AG08396 (cell line): ENCODE data around the gene LBX1.
"Not testable (repeated sequence)": the region's sequence is repeated elsewhere in the genome, so short reads cannot be mapped to it uniquely, and the experiment has no call there.

Experiments
- DNase-seq: peaks from one replicate; pipeline ENCODE4 v3.0.0; 2012; ENCODE audit warnings: low spot score, mixed read lengths

LBX1 gene

GRCh38 chr10:101202667-101203066 lies 26.6 kb downstream of the LBX1 start:
- not testable (repeated sequence) for DNase-seq

GRCh38 chr10:101198326-101198977 lies 30.8 kb downstream of the LBX1 start:
- DNase-seq = not testable (repeated sequence)

GRCh38 chr10:101195921-101196320 lies 33.3 kb downstream of the LBX1 start:
- DNase-seq = no peak

- no peak for DNase-seq
Observed at GRCh38 chr10:101189461-101190401, 39.5 kb downstream of the LBX1 start.

GRCh38 chr10:101188942-101189341 lies 40.3 kb downstream of the LBX1 start:
- no peak for DNase-seq

- DNase-seq = no peak
Observed at GRCh38 chr10:101183458-101184183, 45.6 kb downstream of the LBX1 start.

- DNase-seq = no peak
Observed at GRCh38 chr10:101182936-101183335, 46.3 kb downstream of the LBX1 start.
